Measurements from ENCODE around the gene HYPK.

The HYPK gene

DNA sequence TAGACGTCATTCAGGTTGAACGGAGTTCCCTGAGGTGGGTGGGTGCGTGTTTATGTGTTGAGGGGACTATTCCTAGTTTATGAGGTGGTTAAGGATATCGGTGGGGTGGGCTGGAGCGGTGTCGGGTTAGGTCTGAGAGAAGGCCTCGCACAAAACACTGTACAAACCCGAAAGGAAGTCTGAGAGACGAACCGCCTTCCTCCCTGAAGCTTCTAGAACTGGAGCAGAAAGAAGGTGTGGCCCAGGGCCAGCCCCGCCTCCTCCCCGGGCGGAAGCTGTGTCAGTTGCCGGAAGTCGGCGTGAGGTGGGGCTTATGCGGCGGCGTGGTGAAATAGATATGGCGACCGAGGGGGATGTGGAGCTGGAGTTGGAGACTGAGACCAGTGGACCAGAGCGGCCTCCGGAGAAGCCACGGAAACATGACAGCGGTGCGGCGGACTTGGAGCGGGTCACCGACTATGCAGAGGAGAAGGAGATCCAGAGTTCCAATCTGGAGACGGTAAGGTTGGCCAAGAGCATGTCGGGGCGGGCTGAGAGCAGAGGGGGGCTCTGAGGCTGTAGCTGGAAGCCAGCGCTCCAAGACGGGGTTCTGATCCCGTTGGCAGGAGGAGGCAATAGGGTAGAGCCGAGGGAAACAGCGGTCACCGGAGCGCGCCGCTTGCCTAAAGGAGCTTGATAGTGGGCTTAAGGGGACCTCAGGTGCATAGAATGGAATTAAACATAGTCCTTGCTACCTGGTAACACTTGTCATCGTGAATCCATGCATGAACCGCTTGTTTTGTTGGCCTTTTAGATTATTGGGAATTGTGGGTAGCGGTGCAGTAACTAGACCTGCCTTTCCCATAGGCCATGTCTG lies at the start of gene HYPK:
Gene HYPK, plus strand, starts transcription at position 314 of the 856 bp plus-strand sequence. Its CDS starts 24 bp downstream, at position 338.
- peak; percentile 80 for DNase-seq

GRCh38 chr15:43751885-43752284 lies 48.5 kb upstream of the HYPK start:
- DNase-seq, result no peak

DNA sequence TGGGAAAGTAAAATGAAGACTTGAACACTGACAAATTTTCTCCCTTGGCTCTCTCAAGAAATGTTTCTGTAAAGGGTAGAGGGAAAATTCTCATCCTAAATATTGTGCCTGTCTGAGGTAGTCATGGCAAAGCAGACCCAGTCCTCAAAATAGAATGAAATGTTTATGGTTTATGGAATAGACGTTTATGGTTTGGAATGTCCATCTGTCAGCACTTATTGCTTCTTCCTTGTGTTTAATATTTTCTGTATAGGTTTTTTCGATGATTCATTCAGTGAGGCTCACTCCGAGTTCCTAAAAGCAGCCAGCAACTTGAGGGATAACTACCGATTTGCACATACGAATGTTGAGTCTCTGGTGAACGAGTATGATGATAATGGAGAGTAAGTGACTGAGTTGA lies 37.6 kb upstream of the HYPK start:
- DNase-seq, result no peak

DNA sequence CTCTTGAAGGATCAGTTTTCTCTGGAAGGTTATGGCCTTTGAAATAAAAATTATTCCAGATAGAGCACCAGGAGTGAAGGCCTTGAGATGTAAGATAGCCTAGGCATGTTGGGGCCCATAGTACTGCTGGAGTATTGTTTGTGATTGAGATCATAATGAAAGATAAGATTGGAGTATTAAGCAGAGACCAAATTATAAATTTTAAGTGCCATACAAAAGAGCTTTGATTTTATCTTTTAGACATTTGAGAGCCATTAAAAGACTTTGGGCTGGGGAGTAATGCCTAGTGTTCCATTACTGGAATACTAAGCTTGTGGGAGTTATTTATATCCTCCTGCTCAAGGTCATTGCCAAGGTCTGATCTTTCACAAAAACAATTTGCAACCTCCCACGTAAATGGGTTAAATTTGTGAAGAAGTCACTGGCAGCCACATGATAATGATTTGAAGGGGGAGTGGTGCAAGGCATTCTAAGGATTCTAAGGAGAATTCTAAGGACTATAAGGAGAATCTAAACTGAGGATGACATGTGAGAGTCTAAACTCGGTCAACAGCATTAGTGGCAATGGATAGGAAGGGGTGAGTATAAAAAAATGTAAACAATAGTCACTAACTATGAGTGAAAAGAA lies 36.5 kb upstream of the HYPK start:
- DNase-seq, result no peak

DNA sequence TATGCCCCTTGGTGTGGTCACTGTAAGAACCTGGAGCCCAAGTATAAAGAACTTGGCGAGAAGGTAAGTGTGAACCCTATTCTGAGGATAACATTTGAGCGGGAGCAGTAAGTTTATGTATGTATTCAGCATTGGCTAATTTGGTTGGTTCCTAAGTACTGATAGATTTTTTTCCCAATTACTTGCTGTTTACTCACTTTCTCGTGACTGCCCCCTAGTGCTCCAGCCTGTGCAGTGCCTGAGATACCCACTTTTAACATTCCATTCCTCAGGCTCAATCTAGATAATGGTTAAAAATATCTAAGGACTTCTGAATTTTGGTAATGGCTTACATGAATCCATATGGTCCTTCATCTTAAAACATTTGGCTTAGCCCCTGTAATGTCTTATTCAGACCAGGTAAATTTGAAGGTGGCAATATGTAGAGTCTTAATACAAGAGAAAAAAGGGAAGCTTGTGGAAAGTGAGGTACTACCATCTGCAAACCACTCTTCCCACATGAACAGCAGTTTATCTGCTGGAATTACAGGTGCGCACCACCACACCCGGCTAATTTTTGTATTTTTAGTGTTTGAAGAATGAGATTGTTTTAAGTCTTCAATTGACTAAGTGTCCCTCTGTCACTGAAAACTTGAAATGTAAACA lies 30.7 kb upstream of the HYPK start:
- DNase-seq, result no peak

DNA sequence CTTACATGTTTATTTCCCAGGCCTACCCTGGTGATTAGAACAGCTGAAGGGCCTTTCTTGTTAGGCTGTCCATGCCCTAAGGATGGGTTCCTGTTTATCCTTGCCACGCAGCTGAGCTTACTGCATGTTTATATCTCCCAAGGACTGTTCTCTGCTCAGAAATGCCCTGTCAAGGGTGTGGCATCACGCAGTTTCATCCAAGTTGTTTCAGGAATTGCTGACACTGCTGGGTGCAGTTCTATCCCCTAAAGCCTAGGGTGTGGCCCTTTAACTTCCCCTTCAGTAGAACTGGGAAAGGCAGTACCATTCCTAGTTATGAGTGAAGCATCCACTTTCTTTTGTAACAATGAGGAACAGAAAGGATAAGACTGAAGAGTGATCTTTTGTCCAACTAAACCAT lies 28.6 kb upstream of the HYPK start:
- no peak for DNase-seq

DNA sequence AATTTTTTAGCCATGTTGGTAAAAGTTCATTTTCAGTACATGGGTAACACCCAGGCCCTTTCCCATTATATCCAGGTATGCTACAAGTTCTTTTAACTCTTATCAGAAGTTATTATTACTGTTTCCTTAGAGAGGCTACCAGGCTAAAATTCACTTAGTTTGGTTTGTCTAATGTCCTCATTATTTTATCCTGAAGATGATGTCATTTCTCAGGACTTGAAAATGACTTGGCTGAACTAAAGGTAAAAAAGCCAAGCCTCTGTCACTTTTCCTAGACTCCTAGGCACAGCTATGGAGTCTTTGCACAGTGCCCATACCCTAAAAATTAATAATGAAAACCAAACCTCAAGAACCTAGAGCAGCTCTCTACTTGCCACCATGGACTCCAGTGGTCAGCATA lies 27.8 kb upstream of the HYPK start:
- no peak for DNase-seq

GRCh38 chr15:43774062-43774461 lies 26.3 kb upstream of the HYPK start:
- no peak for DNase-seq

- peak; percentile 11 for DNase-seq
Measured at GRCh38 chr15:43775411-43775965, 24.9 kb upstream of the HYPK start.

DNA sequence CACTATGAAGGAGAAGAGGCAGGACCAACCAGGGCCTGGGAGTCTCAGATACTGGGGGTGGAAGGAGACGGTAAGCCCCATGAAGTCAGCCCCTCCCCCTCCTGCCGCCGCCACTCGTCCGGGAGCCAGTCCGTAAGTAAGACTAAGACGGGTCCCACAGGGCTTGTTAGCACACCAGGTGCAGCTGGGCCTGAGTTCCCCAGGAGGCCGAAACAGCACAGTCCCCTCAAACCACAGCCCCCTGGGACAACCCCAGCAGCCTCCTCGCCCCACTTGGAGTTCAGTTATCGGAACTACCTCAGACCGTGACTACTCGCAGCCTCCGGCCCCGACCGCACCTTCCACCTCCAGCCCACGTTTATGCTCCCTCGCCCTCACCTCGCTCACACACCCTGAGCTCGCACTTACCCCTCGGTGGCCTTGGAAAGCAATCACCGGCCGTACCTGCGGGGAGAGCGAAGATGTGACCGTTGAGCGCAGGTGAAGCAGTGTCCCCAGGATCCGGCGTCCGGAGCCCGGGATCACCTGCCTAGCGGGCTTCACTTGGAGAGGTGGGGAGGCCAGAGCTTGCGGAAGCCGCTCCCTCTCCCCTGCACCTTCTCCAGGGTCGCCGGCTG lies 24.2 kb upstream of the HYPK start:
- no peak for DNase-seq

GRCh38 chr15:43776718-43777266 lies 23.6 kb upstream of the HYPK start, which contains the start of gene ELL3:
Gene ELL3, minus strand, starts transcription at chr15:43776966. Its CDS starts 65 bp downstream, at chr15:43776901.
- DNase-seq, result peak; percentile 71

DNA sequence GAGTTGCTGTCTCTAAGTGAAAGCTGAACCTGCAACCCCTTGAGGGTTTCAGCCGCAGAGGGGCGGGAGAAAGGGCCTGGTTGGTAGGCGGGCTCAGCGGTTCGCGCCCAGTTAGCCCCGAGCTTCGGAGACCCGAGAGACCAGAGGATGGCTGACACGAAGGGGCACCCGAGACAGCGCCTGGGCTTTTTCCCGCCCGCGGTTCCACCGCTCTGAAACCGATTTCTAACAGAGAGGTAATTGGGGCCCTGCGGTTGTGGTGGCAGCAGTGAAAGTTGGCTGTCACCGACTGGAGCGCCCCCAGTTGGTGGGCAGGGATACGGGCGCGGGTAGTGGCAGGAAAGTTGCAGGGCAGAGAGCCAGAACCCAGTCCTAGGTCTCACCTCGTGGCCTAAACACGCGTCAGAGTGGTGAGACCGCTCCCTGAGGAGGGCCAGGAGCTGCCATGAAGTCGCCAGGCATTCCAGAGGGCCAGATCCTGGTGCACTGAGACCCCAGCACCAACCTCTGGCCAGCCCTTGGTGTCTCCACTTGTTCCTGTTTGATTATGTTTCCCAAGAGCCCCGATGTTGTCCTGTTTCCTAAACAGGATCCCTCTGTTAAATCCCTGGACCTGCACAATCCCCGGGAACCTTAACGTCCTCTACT lies 23.0 kb upstream of the HYPK start:
- DNase-seq, result peak; percentile 71

- no peak for DNase-seq
Measured at GRCh38 chr15:43779016-43779415, 21.4 kb upstream of the HYPK start.

- no peak for DNase-seq
Measured at GRCh38 chr15:43789409-43789808, 11.0 kb upstream of the HYPK start.

DNA sequence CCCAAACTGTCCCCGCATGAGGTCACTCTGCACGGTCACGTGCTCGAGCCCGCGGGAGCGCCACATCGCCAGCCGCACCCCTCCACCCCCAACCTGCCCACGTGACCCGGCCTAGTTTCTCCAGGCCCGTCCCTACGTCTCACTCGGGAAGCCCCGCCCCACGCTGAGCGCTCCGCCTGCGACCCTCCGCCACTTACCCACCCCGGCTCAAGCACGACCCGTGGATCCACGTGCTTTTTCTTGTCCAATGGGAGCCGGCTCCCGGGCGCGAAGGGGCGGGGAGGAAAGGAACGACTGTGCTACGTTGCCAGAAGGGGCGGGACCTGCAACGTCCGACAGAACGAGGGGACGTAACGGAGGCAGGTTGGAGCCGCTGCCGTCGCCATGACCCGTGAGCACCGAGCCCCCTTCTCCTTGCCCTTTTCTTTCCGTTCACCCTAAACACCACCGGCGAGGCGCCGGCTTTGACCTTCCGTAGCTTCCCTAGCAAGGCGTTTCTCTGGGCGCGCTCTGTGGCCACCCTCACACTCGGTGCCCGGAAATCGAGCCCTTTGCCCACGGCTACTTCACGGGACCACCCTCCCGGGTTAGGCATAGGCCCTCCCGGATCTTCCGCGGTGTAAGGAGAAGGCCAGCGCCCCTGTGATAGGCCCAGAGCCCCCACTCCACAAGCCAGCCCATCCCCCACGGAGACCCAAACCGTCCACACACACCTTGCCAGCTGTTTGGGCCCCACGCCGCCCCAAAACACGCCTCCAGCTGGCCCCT lies 8.2 kb upstream of the HYPK start, which contains the start of gene SERF2:
Gene SERF2, plus strand, starts transcription at position 328 of the 768 bp plus-strand sequence. Its CDS starts 57 bp downstream, at position 385.
- DNase-seq, result peak; percentile 96

DNA sequence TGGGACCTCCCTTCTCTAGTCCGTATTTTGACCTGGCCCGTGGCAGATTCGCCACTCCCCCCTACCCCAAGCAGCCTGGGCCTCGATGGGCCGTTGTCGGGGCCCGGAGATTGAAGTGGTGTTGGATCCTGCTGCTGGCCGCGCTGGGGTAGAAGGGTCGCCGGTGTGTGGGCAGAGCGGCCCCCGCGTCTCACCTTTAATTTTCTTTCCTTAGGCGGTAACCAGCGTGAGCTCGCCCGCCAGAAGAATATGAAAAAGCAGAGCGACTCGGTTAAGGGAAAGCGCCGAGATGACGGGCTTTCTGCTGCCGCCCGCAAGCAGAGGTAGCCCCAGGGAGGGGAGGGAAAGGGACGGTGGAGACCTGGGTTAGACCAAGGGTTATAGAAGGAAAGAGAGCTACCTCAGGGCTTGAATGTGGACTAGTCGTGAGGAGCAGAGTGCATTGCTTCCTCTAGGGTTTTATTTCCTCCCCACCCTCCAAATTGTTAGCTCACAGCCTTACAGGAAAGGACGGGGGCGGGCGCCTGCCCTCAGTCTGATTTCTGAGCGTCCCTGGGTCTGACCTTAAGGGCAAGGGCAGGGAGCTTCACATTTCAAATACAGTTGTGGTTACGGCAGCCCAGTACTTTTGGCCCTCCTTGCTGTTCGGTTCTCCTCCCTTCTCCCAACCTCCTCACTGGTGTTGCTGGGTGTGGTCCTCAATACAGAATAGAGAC lies 7.5 kb upstream of the HYPK start:
- no peak for DNase-seq

- DNase-seq, result no peak
Measured at GRCh38 chr15:43793647-43794046, 6.8 kb upstream of the HYPK start.

- no peak for DNase-seq
Measured at GRCh38 chr15:43794269-43795037, 5.9 kb upstream of the HYPK start.

GRCh38 chr15:43795197-43795596 lies 5.2 kb upstream of the HYPK start:
- no peak for DNase-seq

- no peak for DNase-seq
Measured at GRCh38 chr15:43795997-43796396, 4.4 kb upstream of the HYPK start.

Data from NCI-H1048 (cell line).